22Rv1 (cell line): ENCODE results near the gene OPRD1.

ENCODE experiments used
- ZFX ChIP-seq: fragments of 450-650 bp; IDR thresholded peaks from 2 replicates; pipeline ENCODE4 v1.6.1; 2017; ENCODE audit warnings: antibody characterized with exemption, borderline replicate concordance
- TF ChIP-seq, protein P1 (sequence below): fragments of 450-650 bp; IDR thresholded peaks from 2 replicates; pipeline ENCODE4 v1.5.1; 2017; ENCODE audit warnings: mild to moderate bottlenecking

DNA sequence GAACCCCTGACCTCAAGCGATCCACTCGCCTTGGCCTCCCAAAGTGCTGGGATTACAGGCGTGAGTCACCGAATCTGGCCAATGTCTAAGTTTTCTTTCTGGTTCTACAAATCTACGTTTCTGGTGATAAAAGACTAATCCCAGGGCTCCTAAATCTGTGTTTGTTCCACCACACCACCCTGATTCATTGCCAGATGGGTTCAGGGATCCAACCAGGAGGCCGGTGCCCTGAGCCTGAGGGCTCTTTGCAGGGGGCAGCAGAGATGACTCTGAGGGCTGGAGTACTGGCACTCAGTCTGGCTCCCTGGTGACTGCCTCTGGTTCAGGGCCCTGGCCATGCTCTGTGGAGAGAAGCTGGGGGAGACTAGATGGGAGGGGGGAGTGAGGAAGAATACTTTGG is 10.5 kb upstream of the OPRD1 start:
- TF ChIP-seq, protein P1, sequence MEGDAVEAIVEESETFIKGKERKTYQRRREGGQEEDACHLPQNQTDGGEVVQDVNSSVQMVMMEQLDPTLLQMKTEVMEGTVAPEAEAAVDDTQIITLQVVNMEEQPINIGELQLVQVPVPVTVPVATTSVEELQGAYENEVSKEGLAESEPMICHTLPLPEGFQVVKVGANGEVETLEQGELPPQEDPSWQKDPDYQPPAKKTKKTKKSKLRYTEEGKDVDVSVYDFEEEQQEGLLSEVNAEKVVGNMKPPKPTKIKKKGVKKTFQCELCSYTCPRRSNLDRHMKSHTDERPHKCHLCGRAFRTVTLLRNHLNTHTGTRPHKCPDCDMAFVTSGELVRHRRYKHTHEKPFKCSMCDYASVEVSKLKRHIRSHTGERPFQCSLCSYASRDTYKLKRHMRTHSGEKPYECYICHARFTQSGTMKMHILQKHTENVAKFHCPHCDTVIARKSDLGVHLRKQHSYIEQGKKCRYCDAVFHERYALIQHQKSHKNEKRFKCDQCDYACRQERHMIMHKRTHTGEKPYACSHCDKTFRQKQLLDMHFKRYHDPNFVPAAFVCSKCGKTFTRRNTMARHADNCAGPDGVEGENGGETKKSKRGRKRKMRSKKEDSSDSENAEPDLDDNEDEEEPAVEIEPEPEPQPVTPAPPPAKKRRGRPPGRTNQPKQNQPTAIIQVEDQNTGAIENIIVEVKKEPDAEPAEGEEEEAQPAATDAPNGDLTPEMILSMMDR: no peak
- no peak for TF ChIP-seq ZFX
